Measurements from ENCODE around the gene OCA2. TPM values are rescaled to one million over a fixed set of nuclear protein-coding genes. Genes with fewer than 3 reads are reported as not detected.

The OCA2 gene
- total RNA-seq, 4 donors from 2014 or later, result 7.0 to 53.1 (median 20.4) TPM

GRCh38 chr15:27894645-27895044, 204.5 kb downstream of the OCA2 start:
- H3K4me3 ChIP-seq, result no peak overlapping the region
- peaks cover 15% of the 10 kb centered on the region for H3K9me3 ChIP-seq
- H3K36me3 ChIP-seq, result no peaks in the 10 kb centered on the region
- no peak overlapping the region for H3K27ac ChIP-seq
- TF ChIP-seq POLR2A (IDR thresholded peaks at IDR 0.05) (no peak), CTCF (IDR thresholded peaks at IDR 0.05) (no peak), POLR2AphosphoS5 (IDR thresholded peaks at IDR 0.05) (no peak), EP300 (IDR thresholded peaks at IDR 0.05) (no peak)
- no peaks in the 10 kb centered on the region for H3K4me1 ChIP-seq
- no peaks in the 10 kb centered on the region for H3K27me3 ChIP-seq
- no peak for DNase-seq (ENCODE audit: low spot score in 2 of 2)
- WGBS, result 100% methylated on average over 1 of the region's 1 CpG

- TF ChIP-seq CTCF (IDR thresholded peaks at IDR 0.05), result no peak
- TF ChIP-seq EP300 (IDR thresholded peaks at IDR 0.05), result no peak
- WGBS, result 65% methylated on average over 3 of the region's 3 CpGs
- Histone ChIP-seq H3K36me3 (no peaks in the 10 kb centered on the region), H3K27ac (no peak overlapping the region), H3K27me3 (no peaks in the 10 kb centered on the region), H3K9me3 (peaks cover 20% of the 10 kb centered on the region), H3K4me1 (peaks cover 11% of the 10 kb centered on the region), H3K4me3 (no peak overlapping the region)
- DNase-seq (ENCODE audit: low spot score in 2 of 2), result no peak
Measured at GRCh38 chr15:27889258-27889657, 209.9 kb downstream of the OCA2 start.

GRCh38 chr15:27885201-27885600, 213.9 kb downstream of the OCA2 start:
- peaks cover 11% of the 10 kb centered on the region for H3K4me1 ChIP-seq
- no peak overlapping the region for H3K4me3 ChIP-seq
- no peak for DNase-seq (ENCODE audit: low spot score in 2 of 2)
- no peak overlapping the region for H3K27ac ChIP-seq
- H3K36me3 ChIP-seq, result no peaks in the 10 kb centered on the region
- peaks cover 5% of the 10 kb centered on the region for H3K9me3 ChIP-seq
- TF ChIP-seq CTCF (IDR thresholded peaks at IDR 0.05) (no peak), EP300 (IDR thresholded peaks at IDR 0.05) (no peak), POLR2A (IDR thresholded peaks at IDR 0.05) (no peak), POLR2AphosphoS5 (IDR thresholded peaks at IDR 0.05) (no peak)
- H3K27me3 ChIP-seq, result no peaks in the 10 kb centered on the region

GRCh38 chr15:27884726-27885125, 214.4 kb downstream of the OCA2 start:
- H3K4me1 ChIP-seq, result peaks cover 11% of the 10 kb centered on the region
- WGBS, result 46% methylated on average over 4 of the region's 4 CpGs
- no peaks in the 10 kb centered on the region for H3K27me3 ChIP-seq
- H3K27ac ChIP-seq, result no peak overlapping the region
- H3K9me3 ChIP-seq, result peaks cover 5% of the 10 kb centered on the region
- TF ChIP-seq CTCF (IDR thresholded peaks at IDR 0.05) (no peak), POLR2AphosphoS5 (IDR thresholded peaks at IDR 0.05) (no peak), EP300 (IDR thresholded peaks at IDR 0.05) (no peak), POLR2A (IDR thresholded peaks at IDR 0.05) (no peak)
- H3K36me3 ChIP-seq, result no peaks in the 10 kb centered on the region
- no peak overlapping the region for H3K4me3 ChIP-seq
- DNase-seq (ENCODE audit: low spot score in 2 of 2), result no peak

GRCh38 chr15:27878841-27879240, 220.3 kb downstream of the OCA2 start:
- TF ChIP-seq POLR2AphosphoS5 (IDR thresholded peaks at IDR 0.05) (no peak), EP300 (IDR thresholded peaks at IDR 0.05) (no peak), CTCF (IDR thresholded peaks at IDR 0.05) (no peak), POLR2A (IDR thresholded peaks at IDR 0.05) (no peak)
- H3K4me3 ChIP-seq, result no peak overlapping the region
- H3K27me3 ChIP-seq, result no peaks in the 10 kb centered on the region
- H3K9me3 ChIP-seq, result no peaks in the 10 kb centered on the region
- H3K27ac ChIP-seq, result no peak overlapping the region
- no peaks in the 10 kb centered on the region for H3K4me1 ChIP-seq
- DNase-seq (ENCODE audit: low spot score in 2 of 2), result no peak
- 60% methylated on average over 5 of the region's 5 CpGs for WGBS
- H3K36me3 ChIP-seq, result no peaks in the 10 kb centered on the region
